HFFc6 (cell line): Measurements from ENCODE around the gene SELENOV. TPM values are rescaled to one million over a fixed set of nuclear protein-coding genes. Genes with fewer than 3 reads are reported as not detected.

Experiments used
- DNase-seq: peaks from one replicate; pipeline ENCODE4 v3.0.0-alpha.2; 2018
- H3K27ac Mint-ChIP-seq: 2 replicates; pipeline ENCODE4 v1.8.0; 2020; ENCODE audit warnings: mild to moderate bottlenecking, mixed read lengths
- H3K27me3 Mint-ChIP-seq: 2 replicates; pipeline ENCODE4 v1.8.0; 2021; ENCODE audit warnings: mild to moderate bottlenecking, moderate library complexity, mixed read lengths; ENCODE audit not compliant: insufficient read depth
- H3K36me3 Mint-ChIP-seq: 2 replicates; pipeline ENCODE4 v1.8.0; 2021; ENCODE audit warnings: low read depth, mixed read lengths
- H3K4me1 Mint-ChIP-seq: 2 replicates; pipeline ENCODE4 v1.8.0; 2020; ENCODE audit warnings: low read depth, mixed read lengths
- H3K4me3 Mint-ChIP-seq: 2 replicates; pipeline ENCODE4 v1.8.0; 2020; ENCODE audit warnings: mild to moderate bottlenecking, moderate library complexity, mixed read lengths
- H3K9me3 Mint-ChIP-seq: 2 replicates; pipeline ENCODE4 v1.8.0; 2020; ENCODE audit warnings: mild to moderate bottlenecking, mixed read lengths
- total RNA-seq, 6 experiments: library from RNA; stranded (reverse); fragmentation: NEBNext Ultra II Directional; extraction: Animal tissue kit (Norgen Biotek cat#: 25700); gene quantifications; 2 replicates in 1 of 6; 3 replicates in 5 of 6; pipeline ENCODE4 v1.2.3, GENCODE V29; 2021
- TF ChIP-seq, protein P1 (sequence below): fragments of 200-600 bp; sonication (generic); IDR thresholded peaks from 2 replicates; pipeline ENCODE4 v1.5.0; 2021; ENCODE audit warnings: antibody characterized with exemption, mild to moderate bottlenecking

Gene SELENOV
- total RNA-seq, 6 experiments from 2014 or later = not detected

DNA sequence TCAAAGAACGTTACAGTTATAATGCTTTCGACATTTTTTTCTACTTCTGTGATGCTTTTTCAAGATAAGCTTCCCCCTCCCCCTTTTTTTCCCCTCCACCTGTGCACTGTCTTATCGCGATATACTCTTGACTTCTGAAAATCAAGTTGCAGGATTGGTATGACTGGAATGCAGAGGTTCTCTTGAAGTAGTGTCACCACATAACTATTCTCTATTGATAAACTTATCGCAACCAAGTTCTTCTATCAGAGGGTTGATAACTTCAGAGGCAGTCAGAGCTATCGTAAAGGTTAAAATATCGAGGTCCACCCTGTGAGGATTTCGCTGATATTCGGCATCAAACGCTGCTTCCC is 24.2 kb downstream of the SELENOV start:
- DNase-seq = peak; percentile 15
- peaks cover 29% of the 10 kb centered on the region for H3K4me1 Mint-ChIP-seq
- no peaks in the 10 kb centered on the region for H3K9me3 Mint-ChIP-seq
- H3K36me3 Mint-ChIP-seq = peaks cover 12% of the 10 kb centered on the region; the same call in 1 of the 2 replicates
- TF ChIP-seq, protein P1, sequence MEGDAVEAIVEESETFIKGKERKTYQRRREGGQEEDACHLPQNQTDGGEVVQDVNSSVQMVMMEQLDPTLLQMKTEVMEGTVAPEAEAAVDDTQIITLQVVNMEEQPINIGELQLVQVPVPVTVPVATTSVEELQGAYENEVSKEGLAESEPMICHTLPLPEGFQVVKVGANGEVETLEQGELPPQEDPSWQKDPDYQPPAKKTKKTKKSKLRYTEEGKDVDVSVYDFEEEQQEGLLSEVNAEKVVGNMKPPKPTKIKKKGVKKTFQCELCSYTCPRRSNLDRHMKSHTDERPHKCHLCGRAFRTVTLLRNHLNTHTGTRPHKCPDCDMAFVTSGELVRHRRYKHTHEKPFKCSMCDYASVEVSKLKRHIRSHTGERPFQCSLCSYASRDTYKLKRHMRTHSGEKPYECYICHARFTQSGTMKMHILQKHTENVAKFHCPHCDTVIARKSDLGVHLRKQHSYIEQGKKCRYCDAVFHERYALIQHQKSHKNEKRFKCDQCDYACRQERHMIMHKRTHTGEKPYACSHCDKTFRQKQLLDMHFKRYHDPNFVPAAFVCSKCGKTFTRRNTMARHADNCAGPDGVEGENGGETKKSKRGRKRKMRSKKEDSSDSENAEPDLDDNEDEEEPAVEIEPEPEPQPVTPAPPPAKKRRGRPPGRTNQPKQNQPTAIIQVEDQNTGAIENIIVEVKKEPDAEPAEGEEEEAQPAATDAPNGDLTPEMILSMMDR = no peak
- H3K27me3 Mint-ChIP-seq = peaks cover 3% of the 10 kb centered on the region
- H3K27ac Mint-ChIP-seq = peak overlapping the region; percentile 83
- H3K4me3 Mint-ChIP-seq = peak overlapping the region; percentile 98

DNA sequence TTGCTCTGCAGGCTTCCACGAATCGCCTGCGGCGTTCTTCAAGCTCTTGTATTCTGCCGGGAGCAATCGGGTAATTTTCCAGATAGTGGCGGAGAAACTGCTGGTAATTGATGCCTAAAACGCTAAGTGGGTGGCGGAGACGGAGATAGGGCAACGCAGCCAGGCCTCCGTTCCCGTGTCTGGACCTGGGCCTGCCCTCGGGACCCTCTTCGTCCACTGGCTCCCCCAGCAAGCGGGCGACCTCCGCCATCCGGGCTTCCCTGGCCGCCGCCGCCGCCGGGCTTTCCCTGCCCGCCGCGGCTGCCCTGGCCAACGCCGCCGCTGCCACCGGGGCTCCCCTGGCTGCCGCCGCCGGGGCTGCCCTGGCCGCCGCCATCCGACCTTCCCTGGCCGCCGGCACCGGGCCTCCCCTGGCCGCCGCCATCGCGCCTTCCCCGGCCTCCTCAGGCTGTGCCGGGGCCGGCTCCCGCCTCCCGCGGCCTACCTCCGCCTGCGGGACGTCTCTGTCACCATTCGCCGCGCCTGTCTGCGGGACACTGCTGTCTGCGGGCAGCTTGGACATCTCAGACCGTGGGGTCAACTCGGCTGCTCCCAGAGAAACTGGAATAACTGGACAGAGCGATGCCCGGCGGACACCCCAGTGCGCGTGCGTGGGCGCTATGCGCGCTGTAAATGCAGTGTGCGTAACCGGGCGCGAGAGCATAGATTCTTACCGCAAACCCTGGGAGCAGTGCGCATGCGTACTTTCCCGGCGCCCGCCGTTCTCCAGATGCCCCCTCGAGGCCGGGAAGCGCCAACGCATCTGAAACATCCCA is 24.8 kb downstream of the SELENOV start, which contains the start of gene EID2:
Gene EID2 (minus strand): TSS at position 644 of the 815 bp plus-strand sequence. CDS start 82 bp downstream, at position 562.
- TF ChIP-seq, protein P1 = peak; percentile 88
- Mint-ChIP-seq H3K36me3 (peaks cover 12% of the 10 kb centered on the region; the same call in 1 of the 2 replicates), H3K9me3 (no peaks in the 10 kb centered on the region), H3K27me3 (peaks cover 3% of the 10 kb centered on the region), H3K4me1 (peaks cover 29% of the 10 kb centered on the region), H3K4me3 (peak within 1 kb of the TSS; percentile 98), H3K27ac (peak within 1 kb of the TSS; percentile 97)
- peak; percentile 91 for DNase-seq

DNA sequence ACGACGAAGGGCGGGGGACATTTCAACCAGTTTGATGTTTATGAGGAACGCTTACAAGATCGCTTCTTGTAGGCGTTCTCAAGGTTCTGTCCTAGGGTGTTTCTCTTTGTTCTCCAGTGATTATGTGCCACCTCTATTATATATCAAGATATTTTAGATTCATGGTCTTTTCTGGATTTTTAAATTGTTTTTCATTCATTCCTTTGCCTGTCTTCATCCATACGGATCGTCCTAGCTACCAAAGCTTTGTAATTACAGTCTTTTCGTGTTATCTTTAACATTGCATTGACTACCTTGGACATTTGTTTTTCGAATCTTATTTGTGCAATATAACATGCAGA is 25.4 kb downstream of the SELENOV start:
- Mint-ChIP-seq H3K27me3 (peaks cover 6% of the 10 kb centered on the region), H3K27ac (peak overlapping the region; percentile 97), H3K4me3 (peak overlapping the region; percentile 96), H3K9me3 (no peaks in the 10 kb centered on the region), H3K4me1 (peaks cover 29% of the 10 kb centered on the region), H3K36me3 (peaks cover 12% of the 10 kb centered on the region; the same call in 1 of the 2 replicates)
- no peak for DNase-seq
- TF ChIP-seq, protein P1 = peak; percentile 62

DNA sequence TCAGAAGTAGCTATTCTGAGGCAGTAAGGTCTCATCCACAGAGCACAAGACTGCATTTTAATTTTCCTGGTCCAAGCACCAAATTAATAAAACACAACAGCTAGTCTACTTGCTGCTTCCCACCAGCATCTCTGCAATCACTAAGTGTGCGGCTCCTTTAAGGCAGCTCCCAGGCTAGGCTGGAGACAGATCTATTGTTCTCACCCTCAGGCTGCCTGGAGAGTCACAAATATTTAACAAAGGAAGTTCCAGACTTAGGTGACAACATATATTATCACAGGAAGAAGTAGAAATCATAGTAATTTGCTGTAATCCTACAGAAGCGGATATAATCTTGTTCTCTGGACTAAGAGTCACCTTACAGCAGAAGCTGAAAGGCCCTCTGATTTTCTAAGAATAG is 27.3 kb downstream of the SELENOV start:
- H3K27me3 Mint-ChIP-seq = peaks cover 13% of the 10 kb centered on the region
- no peak overlapping the region for H3K27ac Mint-ChIP-seq
- no peaks in the 10 kb centered on the region for H3K9me3 Mint-ChIP-seq
- no peak overlapping the region for H3K4me3 Mint-ChIP-seq
- peaks cover 29% of the 10 kb centered on the region for H3K4me1 Mint-ChIP-seq
- H3K36me3 Mint-ChIP-seq = peaks cover 12% of the 10 kb centered on the region; the same call in 1 of the 2 replicates
- no peak for DNase-seq
- TF ChIP-seq, protein P1 = no peak

DNA sequence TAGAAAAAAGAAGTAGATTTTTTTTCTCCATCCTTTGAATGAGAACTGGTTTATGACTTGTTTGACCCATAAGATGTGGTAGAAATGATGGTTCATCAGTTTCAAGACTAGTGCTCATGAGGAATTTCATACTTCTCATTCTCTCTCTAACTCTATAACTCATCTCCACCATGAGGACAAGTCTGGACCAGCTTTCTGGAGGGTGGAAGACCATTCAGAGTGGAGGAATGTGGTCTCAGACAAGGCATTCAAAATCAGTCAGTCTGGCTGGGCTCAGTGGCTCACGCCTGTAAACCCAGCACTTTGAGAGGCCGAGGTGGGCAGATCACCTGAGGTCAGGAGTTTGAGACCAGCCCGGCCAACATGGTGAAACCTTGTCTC is 28.5 kb downstream of the SELENOV start:
- Mint-ChIP-seq H3K9me3 (no peaks in the 10 kb centered on the region), H3K4me1 (peaks cover 21% of the 10 kb centered on the region), H3K36me3 (peaks cover 8% of the 10 kb centered on the region; the same call in 1 of the 2 replicates), H3K4me3 (no peak overlapping the region), H3K27ac (no peak overlapping the region), H3K27me3 (peaks cover 19% of the 10 kb centered on the region)
- DNase-seq = no peak
- TF ChIP-seq, protein P1 = no peak
